Body of pancreas (tissue), 4 donors: ENCODE results near the gene ERCC2.
"Not testable (repeated sequence)": the region's sequence is repeated elsewhere in the genome, so short reads cannot be mapped to it uniquely, and the experiment has no call there.

Source experiments
- CTCF ChIP-seq, 7 experiments: fragments of 450-650 bp in 4 of 7; fragments of 200-600 bp in 3 of 7; sonication (generic) in 3 of 7; IDR thresholded peaks; one replicate each; pipeline ENCODE4 v1.5.1; 2016 to 2019; ENCODE audit warnings: antibody characterized with exemption in 7 of 7
- POLR2A ChIP-seq, 3 donors: fragments of 450-650 bp; IDR thresholded peaks; one replicate each; pipeline ENCODE4 v1.6.1; 2016; ENCODE audit warnings: antibody characterized with exemption in 3 of 3, mild to moderate bottlenecking in 2 of 3

- TF ChIP-seq CTCF, POLR2A (IDR thresholded peaks at IDR 0.05): not testable (repeated sequence)
Measured at GRCh38 chr19:45410330-45410729, 40.0 kb upstream of the ERCC2 start.
